GM21390 (cell line): ENCODE data around the gene EXO5.
"Not testable (repeated sequence)": the region's sequence is repeated elsewhere in the genome, so short reads cannot be mapped to it uniquely, and the experiment has no call there.

Experiments used
- ATAC-seq: cut with Tn5 transposase; IDR thresholded peaks from one replicate; pipeline ENCODE4 v1.9.1; 2021; ENCODE audit not compliant: unreplicated experiment

EXO5 gene, protein sequence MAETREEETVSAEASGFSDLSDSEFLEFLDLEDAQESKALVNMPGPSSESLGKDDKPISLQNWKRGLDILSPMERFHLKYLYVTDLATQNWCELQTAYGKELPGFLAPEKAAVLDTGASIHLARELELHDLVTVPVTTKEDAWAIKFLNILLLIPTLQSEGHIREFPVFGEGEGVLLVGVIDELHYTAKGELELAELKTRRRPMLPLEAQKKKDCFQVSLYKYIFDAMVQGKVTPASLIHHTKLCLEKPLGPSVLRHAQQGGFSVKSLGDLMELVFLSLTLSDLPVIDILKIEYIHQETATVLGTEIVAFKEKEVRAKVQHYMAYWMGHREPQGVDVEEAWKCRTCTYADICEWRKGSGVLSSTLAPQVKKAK

GRCh38 chr1:40508375-40509341 is at the start of gene EXO5:
EXO5 (plus strand) TSS chr1:40508767; CDS start chr1:40514545, 5,778 bp downstream.
- peak; percentile 94 for ATAC-seq

DNA sequence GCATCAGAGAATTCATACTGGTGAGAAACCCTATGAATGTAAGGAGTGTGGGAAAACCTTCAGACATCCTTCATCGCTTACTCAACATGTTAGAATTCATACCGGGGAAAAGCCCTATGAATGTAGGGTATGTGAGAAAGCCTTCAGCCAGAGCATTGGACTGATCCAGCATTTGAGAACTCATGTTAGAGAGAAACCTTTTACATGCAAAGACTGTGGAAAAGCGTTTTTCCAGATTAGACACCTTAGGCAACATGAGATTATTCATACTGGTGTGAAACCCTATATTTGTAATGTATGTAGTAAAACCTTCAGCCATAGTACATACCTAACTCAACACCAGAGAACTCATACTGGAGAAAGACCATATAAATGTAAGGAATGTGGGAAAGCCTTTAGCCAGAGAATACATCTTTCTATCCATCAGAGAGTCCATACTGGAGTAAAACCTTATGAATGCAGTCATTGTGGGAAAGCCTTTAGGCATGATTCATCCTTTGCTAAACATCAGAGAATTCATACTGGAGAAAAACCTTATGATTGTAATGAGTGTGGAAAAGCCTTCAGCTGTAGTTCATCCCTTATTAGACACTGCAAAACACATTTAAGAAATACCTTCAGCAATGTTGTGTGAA is 45.5 kb upstream of the EXO5 start:
- no peak for ATAC-seq

DNA sequence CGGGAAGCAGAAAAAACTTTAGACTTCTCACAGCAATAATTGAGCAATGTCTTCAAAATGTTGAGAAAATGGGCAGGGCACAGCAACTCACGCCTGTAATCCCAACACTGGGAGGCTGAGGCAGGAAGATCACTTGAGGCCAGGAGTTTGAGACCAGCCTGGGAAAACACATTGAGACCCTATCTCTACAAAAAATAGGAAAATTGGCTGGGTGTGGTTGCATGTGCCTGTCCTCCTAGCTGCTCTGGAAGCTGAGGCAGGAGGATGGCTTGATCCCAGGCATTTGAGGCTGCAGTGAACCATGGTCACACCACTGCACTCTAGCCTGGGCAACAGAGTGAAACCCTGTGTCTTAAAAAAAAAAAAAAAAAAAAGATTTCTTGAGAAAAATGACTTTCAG is 39.2 kb upstream of the EXO5 start:
- no peak for ATAC-seq

DNA sequence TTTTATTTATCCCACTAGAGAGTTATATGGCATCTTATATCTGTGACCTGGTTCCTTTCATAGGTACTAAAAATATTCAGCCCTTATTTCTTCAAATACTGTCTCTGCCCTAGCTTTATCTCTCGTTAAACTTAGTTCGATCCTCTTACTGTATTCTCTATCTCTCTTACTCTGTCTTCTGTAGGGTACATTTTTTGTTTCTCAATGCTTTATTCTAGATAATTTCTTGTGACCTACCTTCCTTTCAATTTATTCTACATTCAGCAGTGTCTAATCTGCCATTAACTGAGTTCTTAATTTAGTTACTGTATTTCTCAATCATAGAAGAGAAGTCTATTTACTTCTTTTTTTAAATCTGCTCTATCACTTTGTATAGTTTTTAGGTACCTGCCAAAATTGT is 33.3 kb upstream of the EXO5 start:
- ATAC-seq, result no peak

- peak; percentile 84 for ATAC-seq
Measured at GRCh38 chr1:40476924-40477677, 31.5 kb upstream of the EXO5 start, which contains the start of gene ZFP69. ZFP69 (plus strand) TSS chr1:40477290; CDS start chr1:40479362, 2,072 bp downstream.

GRCh38 chr1:40477678-40478053 is 30.9 kb upstream of the EXO5 start:
- ATAC-seq, result no peak

GRCh38 chr1:40478276-40478675 is 30.3 kb upstream of the EXO5 start:
- ATAC-seq, result no peak

DNA sequence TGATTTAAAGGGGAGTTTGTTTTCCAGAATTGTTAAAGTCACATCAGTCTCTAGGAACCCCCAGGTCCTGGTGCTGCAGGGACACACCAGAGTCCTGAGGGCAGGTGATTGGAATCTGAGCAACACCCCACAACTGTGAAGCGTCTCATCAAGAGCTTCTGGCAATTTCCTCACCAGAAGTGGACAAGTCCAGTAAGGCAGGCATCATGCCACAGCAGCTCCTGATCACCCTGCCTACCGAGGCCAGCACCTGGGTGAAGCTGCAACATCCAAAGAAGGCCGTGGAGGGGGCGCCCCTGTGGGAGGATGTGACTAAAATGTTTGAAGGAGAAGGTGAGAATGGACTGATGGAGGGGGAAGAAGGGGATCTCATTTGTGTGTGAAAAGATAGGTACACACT is 29.4 kb upstream of the EXO5 start:
- no peak for ATAC-seq

DNA sequence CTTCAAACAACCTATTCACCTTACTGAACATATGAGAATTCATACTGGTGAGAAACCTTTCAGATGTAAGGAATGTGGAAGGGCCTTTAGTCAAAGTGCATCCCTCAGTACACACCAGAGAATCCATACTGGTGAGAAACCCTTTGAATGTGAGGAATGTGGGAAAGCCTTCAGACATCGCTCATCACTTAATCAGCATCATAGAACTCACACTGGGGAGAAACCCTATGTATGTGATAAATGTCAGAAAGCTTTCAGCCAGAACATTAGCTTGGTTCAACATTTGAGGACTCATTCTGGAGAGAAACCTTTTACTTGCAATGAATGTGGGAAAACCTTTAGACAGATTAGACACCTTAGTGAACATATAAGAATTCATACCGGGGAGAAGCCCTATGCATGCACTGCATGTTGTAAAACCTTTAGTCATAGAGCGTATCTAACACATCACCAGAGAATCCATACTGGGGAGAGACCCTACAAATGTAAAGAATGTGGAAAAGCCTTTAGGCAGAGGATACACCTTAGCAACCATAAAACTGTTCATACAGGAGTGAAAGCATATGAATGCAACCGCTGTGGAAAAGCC is 13.2 kb upstream of the EXO5 start:
- no peak for ATAC-seq

GRCh38 chr1:40502651-40503050 is 5.9 kb upstream of the EXO5 start:
- ATAC-seq, result not testable (repeated sequence)

- ATAC-seq, result no peak
Measured at GRCh38 chr1:40507973-40508372, 594 bp upstream of the EXO5 start.

GRCh38 chr1:40519517-40519916 is 10.9 kb downstream of the EXO5 start:
- no peak for ATAC-seq

GRCh38 chr1:40530735-40531380 is 22.3 kb downstream of the EXO5 start:
- ATAC-seq, result peak; percentile 12

GRCh38 chr1:40531381-40532061 is 23.0 kb downstream of the EXO5 start, which contains the start of gene ZNF684:
ZNF684 (plus strand) TSS chr1:40531637; CDS start chr1:40533167, 1,530 bp downstream.
- peak; percentile 93 for ATAC-seq

DNA sequence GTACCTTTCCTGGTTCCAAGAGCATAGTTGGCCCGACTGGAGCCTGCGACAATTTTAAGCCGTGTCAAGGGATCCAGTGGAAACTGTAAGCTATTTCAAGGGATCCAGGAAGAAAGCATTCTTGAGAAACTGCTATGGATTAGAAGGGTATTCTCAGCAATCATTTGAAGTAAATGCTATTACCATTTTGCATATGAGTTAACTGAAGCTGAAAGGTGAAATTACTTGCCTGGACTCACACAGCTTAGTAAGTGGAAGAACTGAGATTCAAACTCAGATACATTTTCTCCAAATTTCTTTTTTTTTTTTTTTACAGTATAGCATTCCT is 23.5 kb downstream of the EXO5 start:
- no peak for ATAC-seq

GRCh38 chr1:40532844-40533424 is 24.4 kb downstream of the EXO5 start:
- no peak for ATAC-seq

DNA sequence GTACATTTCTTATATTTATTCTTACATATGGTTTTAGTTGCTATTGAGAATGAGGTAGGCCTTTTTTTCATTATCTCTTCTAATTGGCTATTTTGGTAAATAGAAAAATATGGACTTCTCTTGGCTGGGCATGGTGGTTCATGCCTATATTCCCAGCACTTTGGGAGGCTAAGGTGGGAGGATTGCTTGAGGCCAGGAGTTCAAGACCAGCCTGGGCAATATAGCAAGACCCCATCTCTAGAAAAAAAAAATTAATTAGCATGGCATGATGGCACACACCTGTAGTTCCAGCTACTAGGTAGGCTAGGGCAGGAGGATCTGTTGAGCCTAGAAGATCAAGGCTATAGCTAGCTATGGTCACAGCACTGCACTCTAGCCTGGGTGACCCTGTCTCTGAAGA is 26.0 kb downstream of the EXO5 start:
- ATAC-seq, result no peak

- ATAC-seq, result no peak
Measured at GRCh38 chr1:40535732-40536131, 27.2 kb downstream of the EXO5 start.

GRCh38 chr1:40539338-40539737 is 30.8 kb downstream of the EXO5 start:
- ATAC-seq, result no peak
